ENCODE results near the gene STAT2.

- TF ChIP-seq POLR2AphosphoS5 (IDR thresholded peaks at IDR 0.05; ENCODE audit: low read depth, low read length) = no peak
- no peak for TF ChIP-seq POLR2A (IDR thresholded peaks at IDR 0.05; ENCODE audit: low read depth, low read length)
- no peak for TF ChIP-seq TAF1 (IDR thresholded peaks at IDR 0.05; ENCODE audit: borderline replicate concordance, low read depth, low read length)
These were observed 52.5 kb downstream of the STAT2 start for GRCh38 chr12:56307221-56307965.

Measured in GM12892 (cell line).